ENCODE data around the gene SLC43A2.
"Not testable (repeated sequence)": the region's sequence is repeated elsewhere in the genome, so short reads cannot be mapped to it uniquely, and the experiment has no call there.

The SLC43A2 gene

GRCh38 chr17:1627982-1628855 lies at the start of gene SLC43A2:
Gene SLC43A2 (minus strand): TSS chr17:1628834. CDS start chr17:1627874, 960 bp downstream.
- DNase-seq (ENCODE audit: low read depth): peak; percentile 59

GRCh38 chr17:1676401-1676800 lies 47.8 kb upstream of the SLC43A2 start:
- no peak for DNase-seq (ENCODE audit: low read depth)

- DNase-seq (ENCODE audit: low read depth): no peak
Observed at GRCh38 chr17:1673041-1673785, 44.6 kb upstream of the SLC43A2 start.

GRCh38 chr17:1663934-1664333 lies 35.3 kb upstream of the SLC43A2 start:
- DNase-seq (ENCODE audit: low read depth): not testable (repeated sequence)

- DNase-seq (ENCODE audit: low read depth): no peak
Observed at GRCh38 chr17:1661045-1661444, 32.4 kb upstream of the SLC43A2 start.

GRCh38 chr17:1658100-1658499 lies 29.5 kb upstream of the SLC43A2 start:
- no peak for DNase-seq (ENCODE audit: low read depth)

GRCh38 chr17:1653735-1654134 lies 25.1 kb upstream of the SLC43A2 start:
- no peak for DNase-seq (ENCODE audit: low read depth)

GRCh38 chr17:1652794-1653193 lies 24.2 kb upstream of the SLC43A2 start:
- not testable (repeated sequence) for DNase-seq (ENCODE audit: low read depth)

GRCh38 chr17:1651559-1651844 lies 22.9 kb upstream of the SLC43A2 start:
- no peak for DNase-seq (ENCODE audit: low read depth)

GRCh38 chr17:1650731-1651558 lies 22.3 kb upstream of the SLC43A2 start:
- no peak for DNase-seq (ENCODE audit: low read depth)

GRCh38 chr17:1649844-1650501 lies 21.3 kb upstream of the SLC43A2 start, which contains the start of gene RILP:
Gene RILP (minus strand): TSS chr17:1649866. CDS start chr17:1649804, 62 bp downstream.
- DNase-seq (ENCODE audit: low read depth): no peak

GRCh38 chr17:1648963-1649843 lies 20.6 kb upstream of the SLC43A2 start:
- DNase-seq (ENCODE audit: low read depth): peak; percentile 90

- DNase-seq (ENCODE audit: low read depth): no peak
Observed at GRCh38 chr17:1648173-1648962, 19.7 kb upstream of the SLC43A2 start.

GRCh38 chr17:1647802-1648171 lies 19.2 kb upstream of the SLC43A2 start:
- DNase-seq (ENCODE audit: low read depth): no peak

GRCh38 chr17:1646199-1646875 lies 17.7 kb upstream of the SLC43A2 start:
- DNase-seq (ENCODE audit: low read depth): no peak

- no peak for DNase-seq (ENCODE audit: low read depth)
Observed at GRCh38 chr17:1645207-1646171, 16.9 kb upstream of the SLC43A2 start, which contains the start of gene SCARF1. Gene SCARF1 (minus strand): TSS chr17:1645732. CDS start chr17:1645697, 35 bp downstream.

- DNase-seq (ENCODE audit: low read depth): no peak
Observed at GRCh38 chr17:1644493-1645206, 16.0 kb upstream of the SLC43A2 start.

Measured in activated T-cell treated with anti-CD3 and anti-CD28 coated beads for 1 hour (primary cell).